ENCODE data around the gene ST6GALNAC3. TPM values are rescaled to one million over a fixed set of nuclear protein-coding genes. Genes with fewer than 3 reads are reported as not detected.

Gene ST6GALNAC3
- total RNA-seq, 6 experiments from 2014 or later = 1.00 to 1.7 (median 1.2) TPM

DNA sequence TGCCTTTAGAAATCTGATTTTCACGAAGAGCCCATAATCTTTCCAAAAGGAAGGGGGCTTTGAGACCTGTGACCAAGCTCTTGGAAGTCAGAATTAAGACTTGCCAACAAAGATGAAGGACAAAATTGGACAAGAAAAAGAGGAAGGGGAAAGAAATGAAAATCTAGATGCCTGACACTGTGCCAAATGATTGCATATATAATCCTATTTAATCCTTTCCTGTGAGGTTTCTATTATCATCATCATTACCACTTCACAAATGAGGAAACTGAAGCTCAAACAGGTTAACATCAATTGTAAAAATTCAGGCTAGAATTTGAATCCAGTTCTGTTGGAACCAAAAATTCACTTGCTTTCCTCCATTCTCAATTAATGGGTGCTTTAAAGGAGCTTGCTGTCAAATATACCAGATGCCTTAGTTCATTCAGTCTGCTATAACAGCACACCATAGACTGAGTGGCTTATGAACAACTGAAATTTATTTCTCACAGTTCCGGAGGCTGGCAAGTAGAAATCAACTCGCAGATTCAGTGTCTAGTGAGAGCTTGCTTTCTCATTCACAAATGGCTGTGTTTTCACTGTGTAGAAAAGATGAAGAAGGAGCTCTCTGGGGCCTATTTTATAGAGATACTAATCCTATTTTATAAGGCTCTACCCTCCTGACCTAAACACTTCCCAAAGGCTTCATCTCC lies 595.2 kb downstream of the ST6GALNAC3 start:
- no peak for TF ChIP-seq CTCF (IDR thresholded peaks at IDR 0.05)
- Mint-ChIP-seq H3K36me3 (ENCODE audit: low read depth) (no peaks in the 10 kb centered on the region), H3K27me3 (ENCODE audit: insufficient read depth) (no peaks in the 10 kb centered on the region), H3K9me3 (0 out of 2 replicates have a peak, but pooled peaks cover 4% of the 10 kb centered on the region), H3K27ac (no peak overlapping the region), H3K4me1 (ENCODE audit: low read depth) (no peaks in the 10 kb centered on the region), H3K4me3 (no peak overlapping the region)
- DNase-seq = no peak

DNA sequence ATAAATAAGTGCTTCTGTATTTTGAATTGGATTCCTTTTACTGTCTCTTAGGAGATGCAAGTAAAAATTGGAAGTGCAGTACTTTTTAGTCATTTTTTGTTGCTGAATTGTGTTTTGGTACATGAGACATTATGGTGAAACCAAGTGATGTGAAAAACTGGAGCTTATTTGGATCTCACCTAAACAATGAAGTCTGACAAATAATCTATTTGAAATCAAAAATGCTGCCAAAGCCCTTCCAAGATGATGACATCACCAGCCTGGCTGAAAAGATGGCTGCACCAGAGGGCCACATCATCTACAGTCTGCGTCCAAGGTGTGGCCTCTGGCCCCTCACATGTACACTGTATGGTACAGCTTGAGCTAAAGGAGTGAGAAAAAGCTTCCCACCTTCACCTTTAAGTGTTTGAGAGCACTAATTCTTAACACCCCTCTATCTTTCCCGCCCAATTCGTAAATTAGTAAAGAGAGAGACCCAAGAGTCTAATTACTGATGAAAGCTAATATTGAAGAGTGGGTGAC lies 600.2 kb downstream of the ST6GALNAC3 start:
- Mint-ChIP-seq H3K9me3 (peaks cover 4% of the 10 kb centered on the region; the same call in 1 of the 2 replicates), H3K4me3 (no peak overlapping the region), H3K36me3 (ENCODE audit: low read depth) (no peaks in the 10 kb centered on the region), H3K4me1 (ENCODE audit: low read depth) (no peaks in the 10 kb centered on the region), H3K27me3 (ENCODE audit: insufficient read depth) (no peaks in the 10 kb centered on the region), H3K27ac (no peak overlapping the region)
- TF ChIP-seq CTCF (IDR thresholded peaks at IDR 0.05) = no peak
- DNase-seq = no peak

GRCh38 chr1:76677416-76678405 lies 603.2 kb downstream of the ST6GALNAC3 start:
- no peak for TF ChIP-seq CTCF (IDR thresholded peaks at IDR 0.05)
- no peak overlapping the region for H3K27ac Mint-ChIP-seq
- H3K36me3 Mint-ChIP-seq (ENCODE audit: low read depth) = no peaks in the 10 kb centered on the region
- no peak overlapping the region for H3K4me3 Mint-ChIP-seq
- DNase-seq = no peak
- no peaks in the 10 kb centered on the region for H3K4me1 Mint-ChIP-seq (ENCODE audit: low read depth)
- H3K27me3 Mint-ChIP-seq (ENCODE audit: insufficient read depth) = no peaks in the 10 kb centered on the region
- H3K9me3 Mint-ChIP-seq = no peaks in the 10 kb centered on the region; the same call in 1 of the 2 replicates

GRCh38 chr1:76679534-76680152 lies 605.1 kb downstream of the ST6GALNAC3 start:
- H3K36me3 Mint-ChIP-seq (ENCODE audit: low read depth) = no peaks in the 10 kb centered on the region
- H3K9me3 Mint-ChIP-seq = no peaks in the 10 kb centered on the region; the same call in 1 of the 2 replicates
- H3K27me3 Mint-ChIP-seq (ENCODE audit: insufficient read depth) = no peaks in the 10 kb centered on the region
- no peak overlapping the region for H3K4me3 Mint-ChIP-seq
- TF ChIP-seq CTCF (IDR thresholded peaks at IDR 0.05) = no peak
- H3K4me1 Mint-ChIP-seq (ENCODE audit: low read depth) = no peaks in the 10 kb centered on the region
- no peak overlapping the region for H3K27ac Mint-ChIP-seq
- no peak for DNase-seq

GRCh38 chr1:76680651-76681050 lies 606.1 kb downstream of the ST6GALNAC3 start:
- no peaks in the 10 kb centered on the region for H3K27me3 Mint-ChIP-seq (ENCODE audit: insufficient read depth)
- H3K4me3 Mint-ChIP-seq = no peak overlapping the region
- no peak for TF ChIP-seq CTCF (IDR thresholded peaks at IDR 0.05)
- H3K36me3 Mint-ChIP-seq (ENCODE audit: low read depth) = no peaks in the 10 kb centered on the region
- no peaks in the 10 kb centered on the region; the same call in 1 of the 2 replicates for H3K9me3 Mint-ChIP-seq
- no peaks in the 10 kb centered on the region for H3K4me1 Mint-ChIP-seq (ENCODE audit: low read depth)
- no peak for DNase-seq
- H3K27ac Mint-ChIP-seq = no peak overlapping the region

Measured in HFFc6 (cell line).